ENCODE results near the gene CD8B2. TPM values are rescaled to one million over a fixed set of nuclear protein-coding genes. Genes with fewer than 3 reads are reported as not detected.
"Not testable (repeated sequence)": the region's sequence is repeated elsewhere in the genome, so short reads cannot be mapped to it uniquely, and the experiment has no call there.

Gene CD8B2
- total and polyA plus RNA-seq, 2 of the 13 experiments (the other 11 are each of a cell fraction or from before 2014, with no cell fraction given), result not detected

GRCh38 chr2:106468107-106468506 lies 19.1 kb upstream of the CD8B2 start, which contains the start of gene RGPD3:
Gene RGPD3, minus strand, starts transcription at chr2:106468413. Its CDS starts 125 bp downstream, at chr2:106468288.
- H2AFZ ChIP-seq (ENCODE audit: low read length); CTCF ChIA-PET (ENCODE audit: low intra/inter-chr PET ratio, low total read pairs); H3K4me2 ChIP-seq (ENCODE audit: low read depth, low read length); H3K36me3 ChIP-seq (replicated peaks in 1 of 2; ENCODE audit: control insufficient read depth in 1 of 2, insufficient read depth in 2 of 2, low read length in 2 of 2); ATAC-seq; POLR2A ChIA-PET; FAIRE-seq; H3K27me3 ChIP-seq (ENCODE audit: control insufficient read depth in 1 of 2, insufficient read depth in 2 of 2, low read length in 2 of 2); H3K9ac ChIP-seq (ENCODE audit: insufficient read depth, low read depth, low read length); H3K27ac ChIP-seq (ENCODE audit: extremely low read length, insufficient read depth, low read length); in situ Hi-C loops (cut with HindIII; ENCODE audit: extremely low pct_ligation_motif_present, low pct_unique_long_range_greater_than_20kb); H3K4me1 ChIP-seq (ENCODE audit: insufficient read depth, low read length); H3K9me3 ChIP-seq (ENCODE audit: low read length); intact Hi-C loops (cut with micrococcal nuclease; ENCODE audit: unreplicated experiment); DNase-seq (ENCODE audit: low spot score); H4K20me1 ChIP-seq (ENCODE audit: insufficient read depth, low read length); H3K79me2 ChIP-seq (ENCODE audit: insufficient read depth, low read length); H3K4me3 ChIP-seq (replicated peaks in 1 of 3; ENCODE audit: insufficient read depth in 1 of 3, low read depth in 2 of 3, low read length in 3 of 3); BruUV-seq (replicated peaks): not testable (repeated sequence)
- 91% methylated on average over 39 of the region's 45 CpGs for WGBS (ENCODE audit: low lambda C conversion rate)

- ATAC-seq, result peak; percentile 90
- H3K27me3 ChIP-seq (ENCODE audit: control insufficient read depth in 1 of 2, insufficient read depth in 2 of 2, low read length in 2 of 2); H2AFZ ChIP-seq (ENCODE audit: low read length); H3K27ac ChIP-seq (ENCODE audit: extremely low read length, insufficient read depth, low read length); H4K20me1 ChIP-seq (ENCODE audit: insufficient read depth, low read length); H3K9ac ChIP-seq (ENCODE audit: insufficient read depth, low read depth, low read length); DNase-seq (ENCODE audit: low spot score); POLR2A ChIA-PET; H3K4me1 ChIP-seq (ENCODE audit: insufficient read depth, low read length); CTCF ChIA-PET (ENCODE audit: low intra/inter-chr PET ratio, low total read pairs); H3K9me3 ChIP-seq (ENCODE audit: low read length); H3K79me2 ChIP-seq (ENCODE audit: insufficient read depth, low read length); intact Hi-C loops (cut with micrococcal nuclease; ENCODE audit: unreplicated experiment); BruUV-seq (replicated peaks); in situ Hi-C loops (cut with HindIII; ENCODE audit: extremely low pct_ligation_motif_present, low pct_unique_long_range_greater_than_20kb); H3K4me2 ChIP-seq (ENCODE audit: low read depth, low read length); H3K4me3 ChIP-seq (replicated peaks in 1 of 3; ENCODE audit: insufficient read depth in 1 of 3, low read depth in 2 of 3, low read length in 3 of 3); H3K36me3 ChIP-seq (replicated peaks in 1 of 2; ENCODE audit: control insufficient read depth in 1 of 2, insufficient read depth in 2 of 2, low read length in 2 of 2); FAIRE-seq: not testable (repeated sequence)
- TF ChIP-seq STAG1 (CRISPR knock-in tag; IDR thresholded peaks at IDR 0.05), result peak; percentile 74
- 0% methylated on average over 4 of the region's 4 CpGs for WGBS (ENCODE audit: low lambda C conversion rate)
These were observed 16.5 kb upstream of the CD8B2 start for GRCh38 chr2:106470658-106471057.

GRCh38 chr2:106477647-106478046 lies 9.5 kb upstream of the CD8B2 start:
- H3K27ac ChIP-seq (ENCODE audit: extremely low read length, insufficient read depth, low read length); H4K20me1 ChIP-seq (ENCODE audit: insufficient read depth, low read length); H3K4me3 ChIP-seq (replicated peaks in 1 of 3; ENCODE audit: insufficient read depth in 1 of 3, low read depth in 2 of 3, low read length in 3 of 3); H3K4me2 ChIP-seq (ENCODE audit: low read depth, low read length); POLR2A ChIA-PET; CTCF ChIA-PET (ENCODE audit: low intra/inter-chr PET ratio, low total read pairs); in situ Hi-C loops (cut with HindIII; ENCODE audit: extremely low pct_ligation_motif_present, low pct_unique_long_range_greater_than_20kb); H3K36me3 ChIP-seq (replicated peaks in 1 of 2; ENCODE audit: control insufficient read depth in 1 of 2, insufficient read depth in 2 of 2, low read length in 2 of 2); intact Hi-C loops (cut with micrococcal nuclease; ENCODE audit: unreplicated experiment); DNase-seq (ENCODE audit: low spot score); BruUV-seq (replicated peaks); H2AFZ ChIP-seq (ENCODE audit: low read length); FAIRE-seq; H3K9ac ChIP-seq (ENCODE audit: insufficient read depth, low read depth, low read length); ATAC-seq; H3K27me3 ChIP-seq (ENCODE audit: control insufficient read depth in 1 of 2, insufficient read depth in 2 of 2, low read length in 2 of 2); H3K4me1 ChIP-seq (ENCODE audit: insufficient read depth, low read length); H3K79me2 ChIP-seq (ENCODE audit: insufficient read depth, low read length); H3K9me3 ChIP-seq (ENCODE audit: low read length): not testable (repeated sequence)
- WGBS (ENCODE audit: low lambda C conversion rate), result 6% methylated on average over 1 of the region's 4 CpGs
